Esophagus squamous epithelium (tissue), 4 donors: ENCODE data around the gene KIAA1671.

Experiments
- CTCF ChIP-seq, 6 experiments: fragments of 450-650 bp in 4 of 6; fragments of 200-600 bp in 2 of 6; sonication (generic) in 2 of 6; IDR thresholded peaks; one replicate each; pipeline ENCODE4 v1.5.1; 2016 to 2019; ENCODE audit warnings: antibody characterized with exemption in 6 of 6, mild to moderate bottlenecking in 4 of 6, moderate library complexity in 4 of 6
- POLR2A ChIP-seq, 4 donors: fragments of 450-650 bp; IDR thresholded peaks; one replicate each; pipeline ENCODE4 v1.6.1; 2017; ENCODE audit warnings: antibody characterized with exemption in 4 of 4, mild to moderate bottlenecking in 4 of 4, moderate library complexity in 3 of 4

GRCh38 chr22:25201557-25202273 lies 249.2 kb downstream of the KIAA1671 start:
- TF ChIP-seq CTCF (IDR thresholded peaks at IDR 0.05), result no peak
- TF ChIP-seq POLR2A (IDR thresholded peaks at IDR 0.05), result no peak
